Measurements from ENCODE around the gene DOP1A.

DOP1A gene

DNA sequence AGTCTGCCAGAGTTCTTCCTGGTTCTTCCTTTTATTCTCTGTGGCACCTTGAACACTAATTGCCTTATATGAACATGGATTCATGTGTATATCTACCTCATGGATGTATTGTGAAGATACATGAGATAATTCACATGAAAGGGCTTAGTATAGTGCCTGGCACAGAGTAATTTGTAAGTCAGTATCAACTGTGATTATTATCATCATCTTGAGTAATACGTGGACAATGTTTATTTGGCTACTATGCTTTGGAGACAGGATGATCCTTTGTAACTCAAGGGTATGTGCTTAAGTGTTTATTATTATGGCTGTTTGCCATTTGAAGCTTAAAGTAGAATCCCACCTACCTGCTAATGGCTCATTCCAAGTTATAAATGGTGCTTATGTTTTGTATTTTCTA, 16.0 kb downstream of the DOP1A start:
- DNase-seq, result no peak

DNA sequence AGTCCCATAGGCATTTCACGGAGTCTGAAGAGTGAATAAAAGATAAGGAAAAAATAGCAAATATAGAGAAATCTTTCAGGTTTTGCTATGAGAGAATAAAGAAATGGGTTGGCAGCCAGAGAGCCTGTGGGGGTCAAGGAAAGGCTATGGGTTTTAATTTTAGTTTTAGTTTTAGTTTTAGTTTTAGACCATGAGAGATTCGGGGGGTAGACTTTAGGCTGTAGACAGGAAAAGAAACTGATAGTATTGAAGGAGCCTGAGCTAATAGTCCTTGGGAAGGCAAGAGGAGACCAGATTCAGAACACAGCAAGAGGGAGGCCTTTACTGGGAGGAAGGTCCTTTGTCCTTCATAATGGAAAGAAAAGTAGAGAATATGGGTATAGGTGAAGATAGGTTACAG, 19.3 kb downstream of the DOP1A start:
- DNase-seq, result no peak

DNA sequence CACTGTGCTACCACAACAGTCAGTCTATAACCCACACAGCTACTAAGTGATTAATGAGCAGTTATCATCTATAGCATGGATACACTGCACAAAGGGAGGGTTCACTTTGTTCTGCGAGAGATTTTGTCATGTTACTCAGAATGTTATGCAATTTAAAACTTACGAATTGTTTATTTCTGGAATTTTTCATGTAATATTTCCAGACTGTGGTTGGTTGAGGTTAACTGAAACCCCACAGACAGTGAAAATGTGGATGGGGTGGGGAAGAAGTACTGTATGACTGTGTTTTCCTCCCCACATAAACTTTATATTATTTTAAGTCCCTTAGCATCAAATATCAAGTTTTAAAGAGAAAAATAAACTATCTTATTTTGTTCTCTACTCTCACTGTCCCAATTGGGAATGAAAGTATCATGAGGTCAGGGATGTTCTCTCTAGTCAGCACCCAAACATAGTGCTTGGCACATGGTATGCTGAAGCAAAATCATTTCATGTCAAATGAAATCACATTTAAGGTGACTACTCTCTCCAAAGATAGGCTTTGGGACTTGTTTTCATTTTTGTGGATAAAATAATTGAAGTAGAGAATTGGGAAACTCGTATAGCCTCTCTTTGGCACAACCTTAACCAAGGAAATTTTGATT, 25.4 kb downstream of the DOP1A start:
- DNase-seq, result no peak

GRCh38 chr6:83096791-83097190, 29.3 kb downstream of the DOP1A start:
- no peak for DNase-seq

- DNase-seq, result no peak
Measured at GRCh38 chr6:83097204-83097603, 29.7 kb downstream of the DOP1A start.

GRCh38 chr6:83097675-83098074, 30.2 kb downstream of the DOP1A start:
- DNase-seq, result no peak

DNA sequence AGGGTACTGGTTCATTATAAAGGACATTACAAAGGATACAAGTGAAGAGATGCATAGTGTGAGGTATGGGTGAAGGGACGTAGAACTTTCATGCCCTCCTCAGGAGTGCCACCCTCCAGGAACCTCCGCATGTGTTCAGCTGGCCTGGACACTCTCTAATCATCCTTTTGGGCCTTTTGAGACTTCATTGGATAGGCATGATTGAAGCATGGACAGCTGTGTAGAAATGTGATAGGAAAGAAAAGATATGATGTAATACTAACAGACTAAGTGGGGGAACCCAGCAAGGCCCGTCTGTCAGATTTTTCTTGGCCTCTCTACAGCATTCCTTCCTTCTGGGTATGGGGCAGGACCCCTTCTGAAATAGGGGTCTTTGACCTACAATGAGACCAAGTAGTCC, 31.1 kb downstream of the DOP1A start:
- no peak for DNase-seq

DNA sequence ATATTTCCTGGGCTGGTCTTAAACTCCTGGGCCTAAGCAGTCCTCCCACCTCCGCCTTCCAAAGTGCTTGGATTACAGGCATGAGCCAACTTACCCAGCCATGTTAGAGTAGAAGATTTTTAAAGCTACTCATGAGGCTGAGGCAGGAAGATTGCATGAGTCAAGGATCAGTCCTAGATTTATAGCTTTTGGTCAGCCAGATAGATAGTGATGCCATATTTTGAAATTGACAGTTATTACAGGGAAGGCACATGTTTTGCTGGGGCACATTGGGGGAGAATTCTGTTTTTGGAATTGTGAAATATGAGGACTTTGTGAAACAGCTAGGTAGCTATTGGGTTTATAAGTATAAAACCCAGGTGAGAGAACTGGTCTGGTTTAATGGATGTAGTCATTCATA, 40.9 kb downstream of the DOP1A start:
- DNase-seq, result no peak

GRCh38 chr6:83113258-83113657, 45.8 kb downstream of the DOP1A start:
- no peak for DNase-seq

GRCh38 chr6:83114164-83114563, 46.7 kb downstream of the DOP1A start:
- DNase-seq, result no peak

DNA sequence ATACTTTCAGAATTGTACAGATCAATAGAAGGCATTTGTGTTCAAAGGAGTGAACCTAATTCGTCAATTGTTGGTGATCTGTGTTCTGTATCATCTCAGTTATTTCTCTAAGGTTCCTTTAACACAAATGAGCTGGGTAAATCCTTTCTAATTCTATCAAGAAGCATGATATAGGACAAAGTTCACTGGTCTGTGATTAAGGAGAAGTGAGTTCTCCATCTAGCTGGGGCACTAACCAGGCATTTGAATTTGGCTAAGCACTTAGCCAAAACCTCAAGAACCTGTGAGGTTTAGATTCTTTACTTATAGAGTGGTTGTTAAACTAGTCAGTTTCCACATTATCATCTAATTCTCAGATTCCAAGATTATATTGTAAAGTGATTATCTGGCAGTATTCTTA, 50.3 kb downstream of the DOP1A start:
- DNase-seq, result no peak

DNA sequence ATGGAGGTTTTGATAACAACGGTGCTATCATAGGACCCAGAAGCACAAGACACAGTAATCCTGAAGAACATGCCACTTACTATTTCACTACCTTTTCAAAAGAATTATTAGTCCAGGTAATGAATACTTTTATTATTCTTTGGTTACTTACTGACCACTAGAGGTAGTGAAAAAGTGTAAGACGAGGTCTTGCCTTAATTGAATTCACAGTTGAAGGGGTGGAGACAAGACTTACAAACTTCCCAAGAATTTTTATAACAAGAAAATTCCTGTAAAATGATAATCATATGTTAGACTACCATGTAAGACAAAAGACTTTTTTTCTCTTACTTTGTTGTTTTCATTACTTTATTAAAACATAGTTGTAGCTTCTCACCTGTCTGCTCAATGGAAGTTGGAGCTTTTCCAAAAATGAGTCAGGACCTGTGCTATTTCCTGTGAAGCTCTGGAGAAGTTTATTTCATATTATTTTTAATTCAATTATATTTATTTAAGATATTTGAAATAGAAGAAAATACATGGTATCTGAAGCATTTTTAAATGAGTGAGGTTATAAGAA, 52.4 kb downstream of the DOP1A start:
- DNase-seq, result no peak

- no peak for DNase-seq
Measured at GRCh38 chr6:83124553-83124952, 57.1 kb downstream of the DOP1A start.

- no peak for DNase-seq
Measured at GRCh38 chr6:83125425-83125824, 58.0 kb downstream of the DOP1A start.

DNA sequence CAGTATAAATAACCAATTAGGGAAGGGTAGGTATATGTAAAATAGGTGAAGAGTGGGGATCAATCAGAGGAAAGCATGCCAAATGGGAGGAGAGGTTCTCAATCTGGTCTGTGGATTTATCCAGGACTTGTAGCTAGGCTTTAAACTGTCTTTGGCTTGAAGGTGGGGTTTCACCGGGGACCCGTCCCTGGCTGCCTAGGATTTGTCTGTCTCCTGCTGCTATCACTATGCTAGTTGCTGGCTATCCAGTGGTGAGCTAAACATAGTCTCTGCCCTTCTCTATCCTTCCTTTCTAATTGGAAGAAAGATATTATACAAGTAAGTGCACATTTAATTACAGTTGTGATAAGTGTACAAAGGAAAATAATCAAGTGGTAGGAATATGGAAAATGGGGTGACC, 58.8 kb downstream of the DOP1A start:
- DNase-seq, result no peak

DNA sequence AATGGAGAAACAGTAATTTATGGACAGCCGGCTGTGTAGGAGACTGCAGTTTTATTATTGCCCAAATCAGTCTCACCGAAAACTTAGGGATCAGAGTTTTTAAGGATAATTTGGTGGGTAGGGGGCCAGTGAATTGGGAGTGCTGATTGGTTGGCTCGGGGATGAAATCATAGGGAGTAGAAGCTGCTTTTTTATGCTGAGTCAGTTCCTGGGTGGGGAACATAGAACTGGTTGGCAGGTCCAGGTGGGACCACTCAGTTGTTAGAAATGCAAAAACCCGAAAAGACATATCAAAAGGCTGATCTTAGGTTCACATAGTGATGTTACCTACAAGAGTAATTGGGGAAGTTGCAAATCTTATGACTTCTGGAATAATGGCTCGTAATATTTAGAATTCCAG, 59.3 kb downstream of the DOP1A start:
- DNase-seq, result no peak

DNA sequence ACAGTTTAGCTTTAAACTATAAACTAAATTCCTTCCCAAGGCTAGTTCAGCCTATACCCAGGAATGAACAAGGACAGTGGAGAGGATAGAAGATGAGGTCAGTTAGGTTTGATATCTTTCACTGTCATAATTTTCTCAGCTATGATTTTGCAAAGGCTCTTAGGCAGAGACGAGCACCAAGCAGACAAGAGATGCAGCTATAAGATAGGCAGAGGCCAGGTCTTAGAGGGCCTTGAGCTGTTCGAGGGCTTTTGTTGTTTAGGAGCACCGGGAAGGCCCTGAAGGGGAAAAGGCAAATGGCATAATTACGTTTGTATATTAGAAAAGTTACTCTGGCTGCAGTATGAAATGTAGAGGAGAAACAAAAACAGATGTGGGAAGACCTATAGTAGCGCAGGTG, 59.8 kb downstream of the DOP1A start:
- DNase-seq, result no peak

DNA sequence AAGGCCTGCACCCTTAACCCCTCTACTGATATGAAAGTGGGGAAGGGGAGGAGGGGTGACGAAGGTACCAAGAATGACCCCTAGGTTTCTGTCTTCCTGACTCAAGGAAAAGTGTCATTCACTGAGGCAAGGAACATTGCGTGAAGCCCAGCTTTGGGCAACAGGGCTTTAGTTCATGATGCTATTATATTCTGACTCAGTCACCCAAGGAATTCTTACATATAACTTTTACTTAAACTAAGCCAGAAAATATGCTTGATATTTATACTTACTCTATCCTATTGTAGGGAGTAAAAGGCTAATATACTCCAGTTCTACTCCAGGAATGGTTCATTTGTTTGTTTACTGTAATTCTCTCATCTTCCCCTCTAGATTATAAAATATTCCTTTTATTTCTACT, 60.5 kb downstream of the DOP1A start:
- no peak for DNase-seq

GRCh38 chr6:83132121-83132520, 64.7 kb downstream of the DOP1A start:
- no peak for DNase-seq

GRCh38 chr6:83138118-83138722, 70.7 kb downstream of the DOP1A start:
- no peak for DNase-seq

DNA sequence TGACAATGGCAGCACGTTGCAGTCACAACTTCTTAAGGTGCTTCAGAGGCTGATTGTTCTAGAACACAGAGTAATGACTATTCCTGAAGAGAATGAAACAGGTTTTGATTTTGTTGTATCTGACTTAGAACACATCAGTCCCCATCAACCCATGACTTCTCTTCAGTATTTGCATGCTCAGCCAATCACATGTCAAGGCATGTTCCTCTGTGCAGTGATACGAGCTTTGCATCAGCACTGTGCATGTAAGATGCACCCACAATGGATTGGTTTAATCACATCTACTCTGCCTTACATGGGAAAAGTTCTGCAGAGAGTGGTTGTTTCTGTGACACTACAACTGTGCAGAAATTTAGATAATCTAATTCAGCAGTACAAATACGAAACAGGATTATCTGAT, 71.3 kb downstream of the DOP1A start:
- no peak for DNase-seq

- no peak for DNase-seq
Measured at GRCh38 chr6:83151114-83151513, 83.6 kb downstream of the DOP1A start.

DNA sequence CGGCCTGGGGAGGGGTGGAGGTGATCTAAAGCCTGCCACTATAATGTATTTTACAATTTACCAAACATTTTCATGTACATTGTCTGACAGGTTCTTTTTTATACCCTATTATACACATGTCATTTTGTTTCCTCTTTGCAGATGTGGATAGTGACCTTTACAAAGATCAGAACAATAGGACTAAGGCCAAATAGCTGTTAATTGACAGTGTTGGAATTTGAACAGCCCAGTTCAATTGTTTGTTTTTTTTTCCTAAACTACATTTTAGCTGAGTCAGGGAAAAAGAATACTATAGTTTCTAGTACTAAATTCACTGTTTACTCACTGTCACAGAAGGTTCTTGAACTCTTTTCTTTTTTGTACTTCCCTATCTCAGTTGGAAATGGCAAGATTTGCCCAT, 85.4 kb downstream of the DOP1A start:
- no peak for DNase-seq

DNA sequence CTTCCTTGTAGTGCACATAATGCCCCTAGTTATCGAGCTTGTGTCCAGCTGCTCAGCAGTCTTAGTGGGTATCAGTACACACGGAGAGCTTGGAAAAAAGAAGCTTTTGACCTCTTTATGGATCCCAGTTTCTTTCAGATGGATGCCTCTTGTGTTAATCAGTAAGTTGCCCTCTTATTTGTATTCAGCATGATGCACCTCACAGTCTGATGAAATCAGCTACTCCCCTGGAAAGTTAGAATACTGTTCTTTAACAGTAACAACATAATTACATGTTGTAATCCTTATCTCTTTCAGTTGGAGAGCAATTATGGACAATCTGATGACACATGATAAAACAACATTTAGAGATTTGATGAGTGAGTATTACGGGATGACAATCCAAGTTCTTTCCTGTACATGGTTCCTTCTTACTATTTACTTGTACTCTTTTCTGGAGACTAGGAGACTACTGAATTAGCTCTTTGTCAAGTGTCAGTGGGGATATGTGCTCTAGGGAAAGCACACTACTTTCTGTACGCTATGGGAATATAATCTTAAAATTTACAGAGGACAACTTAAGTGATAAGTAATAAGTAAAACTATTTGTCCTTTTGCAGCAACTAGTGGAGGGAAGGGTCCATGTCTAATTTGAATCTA, 86.5 kb downstream of the DOP1A start:
- no peak for DNase-seq

GRCh38 chr6:83155794-83156193, 88.3 kb downstream of the DOP1A start:
- DNase-seq, result no peak
